Coronary artery (tissue), 2 donors: ENCODE data around the gene KNDC1.

Experiments used
- DNase-seq: peaks from one replicate; pipeline ENCODE4 v3.0.0-alpha.2; 2017; ENCODE audit warnings: low spot score
- H3K27ac ChIP-seq, 2 donors: fragments of 200-600 bp; sonication (generic); one replicate each; pipeline ENCODE4 v1.5.1; 2016 to 2019
- H3K4me3 ChIP-seq: fragments of 200-600 bp; sonication (generic); 2 replicates; pipeline ENCODE4 v1.5.1; 2016; ENCODE audit warnings: mild to moderate bottlenecking, moderate library complexity
- TF ChIP-seq, protein P1 (sequence below): fragments of 200-600 bp; sonication (generic); IDR thresholded peaks from one replicate; pipeline ENCODE4 v1.5.1; 2019; ENCODE audit warnings: antibody characterized with exemption

Gene KNDC1

DNA sequence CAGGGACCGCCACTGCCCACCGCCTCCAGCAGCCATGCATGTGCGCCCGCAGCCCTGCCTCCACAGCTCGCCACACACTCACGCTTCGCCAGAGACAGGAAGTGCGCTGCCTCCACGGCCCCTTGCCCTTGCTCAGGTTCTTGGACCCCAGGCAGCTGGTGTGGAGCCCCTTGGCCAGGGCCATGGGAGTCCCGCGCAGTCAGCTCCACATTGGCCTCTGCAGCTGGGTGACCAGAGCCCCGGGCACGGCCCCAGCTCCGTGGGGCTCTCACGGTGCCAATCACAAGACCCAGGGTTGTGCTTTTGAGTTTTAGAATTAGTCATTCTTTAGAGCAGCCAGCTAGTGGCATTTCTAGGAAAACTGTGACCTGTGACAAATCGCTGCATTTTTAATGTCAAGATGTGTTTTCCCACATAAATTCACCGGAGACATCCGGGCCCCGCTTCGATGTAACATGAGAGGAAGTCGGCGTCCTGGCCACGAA is 65.7 kb downstream of the KNDC1 start:
- Histone ChIP-seq H3K27ac (no peak overlapping the region), H3K4me3 (no peak overlapping the region)
- TF ChIP-seq, protein P1, sequence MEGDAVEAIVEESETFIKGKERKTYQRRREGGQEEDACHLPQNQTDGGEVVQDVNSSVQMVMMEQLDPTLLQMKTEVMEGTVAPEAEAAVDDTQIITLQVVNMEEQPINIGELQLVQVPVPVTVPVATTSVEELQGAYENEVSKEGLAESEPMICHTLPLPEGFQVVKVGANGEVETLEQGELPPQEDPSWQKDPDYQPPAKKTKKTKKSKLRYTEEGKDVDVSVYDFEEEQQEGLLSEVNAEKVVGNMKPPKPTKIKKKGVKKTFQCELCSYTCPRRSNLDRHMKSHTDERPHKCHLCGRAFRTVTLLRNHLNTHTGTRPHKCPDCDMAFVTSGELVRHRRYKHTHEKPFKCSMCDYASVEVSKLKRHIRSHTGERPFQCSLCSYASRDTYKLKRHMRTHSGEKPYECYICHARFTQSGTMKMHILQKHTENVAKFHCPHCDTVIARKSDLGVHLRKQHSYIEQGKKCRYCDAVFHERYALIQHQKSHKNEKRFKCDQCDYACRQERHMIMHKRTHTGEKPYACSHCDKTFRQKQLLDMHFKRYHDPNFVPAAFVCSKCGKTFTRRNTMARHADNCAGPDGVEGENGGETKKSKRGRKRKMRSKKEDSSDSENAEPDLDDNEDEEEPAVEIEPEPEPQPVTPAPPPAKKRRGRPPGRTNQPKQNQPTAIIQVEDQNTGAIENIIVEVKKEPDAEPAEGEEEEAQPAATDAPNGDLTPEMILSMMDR = no peak
- DNase-seq = no peak

- TF ChIP-seq, protein P1 = no peak
- no peak for DNase-seq
- H3K4me3 ChIP-seq = no peak overlapping the region
- no peak overlapping the region for H3K27ac ChIP-seq
These were observed 66.3 kb downstream of the KNDC1 start for GRCh38 chr10:133226251-133226808.

- no peak for DNase-seq
These were observed 67.2 kb downstream of the KNDC1 start for GRCh38 chr10:133227256-133227655.

GRCh38 chr10:133229265-133230043 is 69.4 kb downstream of the KNDC1 start:
- Histone ChIP-seq H3K27ac (no peak overlapping the region), H3K4me3 (peak overlapping the region; percentile 60)
- DNase-seq = no peak
- TF ChIP-seq, protein P1 = no peak

More at GRCh38 chr10:133227256-133227655, 67.2 kb downstream of the KNDC1 start:
- H3K27ac ChIP-seq = no peak overlapping the region
- H3K4me3 ChIP-seq = no peak overlapping the region
- TF ChIP-seq, protein P1 = no peak

GRCh38 chr10:133230044-133230361 is 70.0 kb downstream of the KNDC1 start, which contains the start of gene UTF1:
Gene UTF1, plus strand, starts transcription at chr10:133230217. Its CDS starts 72 bp downstream, at chr10:133230289.
- Histone ChIP-seq H3K27ac (no peak within 1 kb of the TSS), H3K4me3 (peak within 1 kb of the TSS; percentile 60)
- DNase-seq = no peak
- TF ChIP-seq, protein P1 = no peak

DNA sequence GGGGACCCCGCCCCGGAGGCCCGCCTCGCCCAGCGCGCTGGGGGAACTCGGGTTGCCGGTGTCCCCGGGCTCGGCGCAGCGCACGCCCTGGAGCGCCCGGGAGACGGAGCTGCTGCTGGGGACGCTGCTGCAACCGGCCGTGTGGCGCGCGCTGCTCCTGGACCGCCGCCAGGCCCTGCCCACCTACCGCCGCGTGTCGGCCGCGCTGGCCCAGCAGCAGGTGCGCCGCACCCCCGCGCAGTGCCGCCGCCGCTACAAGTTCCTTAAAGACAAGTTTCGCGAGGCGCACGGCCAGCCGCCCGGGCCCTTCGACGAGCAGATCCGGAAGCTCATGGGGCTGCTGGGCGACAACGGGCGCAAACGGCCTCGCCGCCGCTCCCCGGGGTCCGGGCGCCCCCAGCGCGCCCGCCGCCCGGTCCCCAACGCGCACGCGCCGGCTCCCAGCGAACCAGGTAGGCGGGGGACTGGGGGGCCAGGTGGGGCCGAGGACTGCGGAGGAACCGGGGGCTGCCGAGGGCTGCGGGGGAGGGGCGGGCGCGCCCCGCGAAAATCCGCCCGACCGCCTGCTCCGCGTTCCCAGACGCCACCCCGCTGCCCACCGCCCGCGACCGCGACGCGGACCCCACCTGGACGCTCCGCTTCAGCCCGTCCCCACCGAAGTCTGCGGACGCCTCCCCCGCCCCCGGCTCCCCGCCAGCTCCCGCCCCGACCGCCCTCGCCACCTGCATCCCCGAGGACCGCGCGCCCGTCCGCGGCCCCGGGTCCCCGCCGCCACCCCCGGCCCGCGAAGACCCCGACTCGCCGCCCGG is 70.6 kb downstream of the KNDC1 start:
- TF ChIP-seq, protein P1 = no peak
- no peak for DNase-seq
- peak overlapping the region; percentile 60 for H3K4me3 ChIP-seq
- no peak overlapping the region for H3K27ac ChIP-seq
